ENCODE measurements around the gene PDPK1. TPM values are rescaled to one million over a fixed set of nuclear protein-coding genes. Genes with fewer than 3 reads are reported as not detected.
"Not testable (repeated sequence)": the region's sequence is repeated elsewhere in the genome, so short reads cannot be mapped to it uniquely, and the experiment has no call there.

Gene PDPK1
- polyA plus RNA-seq, 4 donors = 40.2 to 54.3 (median 46.8) TPM

DNA sequence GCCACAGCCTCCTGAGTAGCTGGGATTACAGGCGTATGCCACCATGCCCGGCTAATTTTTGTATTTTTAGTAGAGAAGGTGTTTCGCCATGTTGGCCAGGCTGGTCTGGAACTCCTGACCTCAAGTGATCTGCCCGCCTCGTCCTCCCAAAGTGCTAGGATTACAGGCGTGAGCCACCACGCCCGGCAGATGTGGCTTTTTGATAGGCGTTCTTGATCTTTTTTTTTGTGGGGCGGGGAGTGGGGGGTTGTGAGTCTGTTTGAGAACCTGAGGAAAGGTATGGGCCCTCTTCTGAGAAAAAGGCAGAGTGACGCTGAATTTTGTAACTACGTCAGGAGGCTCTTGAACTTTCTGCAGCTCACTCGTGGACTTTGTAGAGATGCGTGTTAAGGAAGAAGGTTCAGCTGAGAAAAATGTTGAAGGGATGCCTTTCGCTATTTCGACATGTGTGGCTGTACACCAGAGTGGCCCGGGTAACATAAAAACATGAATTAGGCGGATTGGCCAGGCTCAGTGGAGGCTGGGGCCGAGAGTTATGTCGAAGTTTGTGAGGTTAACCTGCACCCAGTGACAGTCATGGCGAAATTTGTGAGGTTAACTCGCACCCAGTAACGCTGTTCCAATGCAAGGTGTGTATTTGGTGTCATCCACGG, 1.5 kb downstream of the PDPK1 start:
- not testable (repeated sequence) for DNase-seq (ENCODE audit: low read depth in 4 of 4, low spot score in 3 of 4)

DNA sequence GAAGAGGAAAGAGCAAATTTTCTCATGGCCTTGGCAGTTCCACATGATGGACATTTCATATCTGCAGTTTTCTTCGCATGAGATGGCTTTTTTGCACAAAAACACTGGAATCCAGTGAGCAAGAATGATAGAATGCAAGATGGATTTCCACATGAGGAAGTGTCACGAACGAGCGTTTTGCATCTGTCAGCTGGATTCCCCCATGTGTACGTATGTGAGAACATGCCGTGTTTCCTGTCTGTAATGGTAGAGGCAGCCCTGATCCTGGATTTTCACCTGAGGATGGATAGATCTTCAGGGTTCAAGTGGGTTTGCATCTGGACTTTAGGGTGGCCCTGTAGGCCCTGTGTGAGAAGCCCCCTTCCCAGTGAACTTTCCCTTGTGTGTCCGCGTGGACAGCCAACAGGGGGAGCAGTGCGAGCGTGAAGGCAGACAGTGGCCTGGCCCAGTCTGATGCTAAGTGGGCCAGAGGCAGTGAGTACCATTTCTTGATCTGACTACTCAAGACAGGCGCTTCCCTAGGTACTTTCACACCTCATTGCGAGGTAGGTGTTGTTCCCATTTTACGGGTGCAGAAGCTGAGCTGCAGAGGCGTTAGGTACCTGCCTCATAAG, 2.1 kb downstream of the PDPK1 start:
- not testable (repeated sequence) for DNase-seq (ENCODE audit: low read depth in 4 of 4, low spot score in 3 of 4)

DNA sequence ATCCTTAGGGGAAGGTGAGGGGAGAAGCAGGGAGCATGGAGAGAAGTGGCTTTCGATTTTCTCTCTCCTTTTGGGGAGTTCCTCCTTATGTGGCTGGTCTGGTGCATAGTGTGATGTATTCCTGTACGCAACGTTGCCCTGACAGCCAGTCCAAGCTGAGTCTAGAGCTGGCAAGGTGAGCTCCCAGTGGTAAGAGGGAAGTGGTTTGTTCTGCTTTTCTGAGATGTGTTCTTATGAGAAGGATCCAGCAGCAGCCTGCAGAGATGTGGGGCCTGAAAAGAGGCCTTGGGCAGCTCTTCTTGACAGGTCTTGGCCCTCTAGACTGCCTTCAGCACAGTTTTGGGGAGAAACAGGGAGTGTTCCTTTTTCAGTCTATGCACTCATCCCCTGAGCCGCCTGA, 3.1 kb downstream of the PDPK1 start:
- not testable (repeated sequence) for DNase-seq (ENCODE audit: low read depth in 4 of 4, low spot score in 3 of 4)

DNA sequence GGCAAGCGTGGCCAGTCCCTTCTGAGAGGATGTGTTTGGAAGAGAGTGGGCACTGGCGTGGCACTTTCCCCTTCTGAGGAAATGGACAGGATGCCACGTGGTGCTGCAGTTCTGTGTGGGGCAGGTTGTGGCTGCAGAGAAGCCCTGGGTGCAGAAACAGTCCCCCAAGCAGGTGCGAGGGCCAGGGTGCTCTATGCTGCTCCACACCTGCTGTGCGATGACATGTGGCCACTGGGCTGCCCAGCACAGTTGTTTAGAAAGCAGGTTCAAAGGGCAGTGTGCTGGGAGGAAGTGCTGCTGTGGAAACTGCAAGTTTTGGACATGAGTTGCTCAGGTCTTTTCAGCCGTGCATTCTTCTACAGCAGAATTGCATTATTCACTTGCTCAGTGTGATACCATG, 3.6 kb downstream of the PDPK1 start:
- DNase-seq (ENCODE audit: low read depth in 4 of 4, low spot score in 3 of 4) = not testable (repeated sequence)

DNA sequence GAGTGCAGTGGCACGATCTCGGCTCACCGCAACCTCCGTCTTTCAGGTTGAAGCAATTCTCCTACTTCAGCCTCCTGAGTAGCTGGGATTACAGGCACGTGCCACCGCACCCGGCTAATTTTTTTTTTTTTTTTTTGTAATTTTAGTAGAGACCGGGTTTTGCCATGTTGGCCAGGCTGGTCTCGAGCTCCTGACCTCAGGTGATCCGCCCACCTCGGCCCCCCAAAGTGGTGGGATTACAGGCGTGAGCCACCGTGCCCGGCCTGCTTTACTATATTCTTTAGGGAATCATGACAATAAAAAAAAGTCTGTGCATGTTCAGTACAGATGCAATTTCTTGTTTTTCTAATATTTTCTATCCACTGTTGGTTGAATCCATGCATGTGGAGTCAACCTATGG, 6.0 kb downstream of the PDPK1 start:
- not testable (repeated sequence) for DNase-seq (ENCODE audit: low read depth in 4 of 4, low spot score in 3 of 4)

DNA sequence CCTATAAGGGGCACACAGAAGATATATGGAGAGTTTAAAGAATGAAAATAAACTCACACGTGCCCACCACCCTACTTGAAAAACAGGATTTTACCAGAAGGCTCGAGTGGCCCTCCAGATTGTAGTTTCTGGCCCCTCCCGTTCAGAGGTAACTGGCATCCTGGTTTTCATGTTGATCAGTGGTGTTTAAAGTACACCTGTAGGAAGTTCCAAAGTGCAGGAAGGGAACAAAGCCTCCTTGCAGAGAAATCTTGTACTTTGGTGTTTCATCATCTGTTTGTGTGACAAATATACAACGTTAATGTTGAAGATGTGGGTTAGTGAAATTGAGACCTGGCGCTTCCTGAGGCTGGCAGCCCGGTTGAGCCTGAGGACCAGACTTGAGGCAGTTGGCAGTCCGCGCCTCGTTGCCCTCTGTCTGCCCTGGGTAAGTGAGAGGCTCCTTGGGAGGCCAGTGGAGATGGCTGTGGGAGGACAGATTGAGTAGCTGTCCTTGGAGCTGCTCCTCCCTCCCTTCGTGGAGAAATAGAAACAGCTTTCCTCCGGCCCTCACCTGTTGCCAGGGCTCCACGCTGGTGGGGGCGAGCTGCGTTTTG, 12.6 kb downstream of the PDPK1 start:
- not testable (repeated sequence) for DNase-seq (ENCODE audit: low read depth in 4 of 4, low spot score in 3 of 4)

DNA sequence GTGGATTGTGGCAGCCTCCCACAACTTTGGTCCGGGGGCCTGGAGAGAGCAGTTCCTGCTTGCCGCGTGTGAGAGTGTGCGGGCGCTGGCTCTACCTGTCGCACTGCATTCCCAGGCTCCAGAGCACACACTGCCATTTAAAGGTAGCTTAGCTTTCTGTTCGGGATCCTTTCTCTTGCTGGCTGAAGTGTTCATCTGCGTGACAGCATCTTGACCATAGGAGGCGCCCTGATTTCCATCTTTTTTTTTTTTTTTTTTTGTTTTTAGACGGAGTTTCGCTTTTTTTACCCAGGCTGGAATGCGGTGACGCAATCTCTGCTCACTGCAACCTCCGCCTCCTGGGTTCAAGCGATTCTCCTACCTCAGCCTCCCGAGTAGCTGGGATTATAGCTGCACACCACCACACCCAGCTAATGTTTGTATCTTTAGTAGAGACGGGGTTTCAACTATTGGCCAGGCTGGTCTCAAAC, 13.6 kb downstream of the PDPK1 start:
- DNase-seq (ENCODE audit: low read depth in 4 of 4, low spot score in 3 of 4) = not testable (repeated sequence)

DNA sequence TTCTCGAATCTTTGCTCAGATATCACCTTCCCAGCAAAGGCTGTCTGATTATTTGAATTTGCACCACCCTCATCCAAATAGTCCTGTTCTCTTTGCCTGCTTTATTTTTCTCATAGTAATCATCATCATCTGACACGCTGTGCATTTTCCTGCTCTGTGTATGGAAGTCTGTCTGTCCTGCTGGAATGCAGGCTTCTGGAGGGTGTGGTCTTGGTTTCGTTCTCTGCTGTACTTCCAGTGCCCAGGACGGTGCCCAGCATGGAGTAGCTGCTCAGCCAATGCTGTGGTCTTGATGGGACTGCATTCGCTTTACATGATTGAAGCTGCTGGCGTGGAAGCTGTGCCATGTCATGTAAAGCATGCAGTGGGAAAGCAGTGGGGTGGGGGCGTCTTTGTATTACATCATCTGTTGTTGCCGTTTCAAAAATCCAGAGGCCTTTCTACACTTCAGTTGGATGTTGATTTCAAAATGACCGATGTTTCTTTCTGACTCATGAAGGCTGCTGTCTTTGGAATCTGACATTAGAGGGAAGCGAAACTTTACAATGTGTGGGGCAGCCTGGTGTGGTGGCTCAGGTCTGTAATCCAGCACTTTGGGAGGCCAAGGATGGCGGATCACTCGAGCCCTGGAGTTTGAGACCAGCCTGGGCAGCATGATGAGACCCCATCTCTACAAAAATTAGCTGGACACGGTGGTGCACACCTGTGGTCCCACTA, 17.0 kb downstream of the PDPK1 start:
- not testable (repeated sequence) for DNase-seq (ENCODE audit: low read depth in 4 of 4, low spot score in 3 of 4)

DNA sequence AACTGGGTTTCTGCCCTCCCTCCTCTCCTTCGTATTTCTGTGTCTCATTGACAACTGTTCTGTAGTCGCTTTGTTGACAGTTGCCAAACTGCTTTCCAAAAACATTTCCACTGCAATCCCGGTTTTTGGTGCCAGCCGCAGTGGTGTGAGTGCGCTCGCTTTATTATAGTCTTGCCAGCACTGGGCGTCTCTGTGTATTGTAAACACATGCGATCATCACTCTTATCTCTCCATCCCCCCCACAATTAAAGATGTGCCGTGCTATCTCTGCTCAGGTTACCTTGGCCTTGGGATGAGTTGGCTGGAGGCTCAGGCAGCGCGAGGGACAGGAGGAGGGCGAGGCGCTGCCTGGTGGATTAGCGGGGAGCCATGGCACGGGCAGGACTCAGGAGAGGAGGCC, 19.3 kb downstream of the PDPK1 start:
- not testable (repeated sequence) for DNase-seq (ENCODE audit: low read depth in 4 of 4, low spot score in 3 of 4)

DNA sequence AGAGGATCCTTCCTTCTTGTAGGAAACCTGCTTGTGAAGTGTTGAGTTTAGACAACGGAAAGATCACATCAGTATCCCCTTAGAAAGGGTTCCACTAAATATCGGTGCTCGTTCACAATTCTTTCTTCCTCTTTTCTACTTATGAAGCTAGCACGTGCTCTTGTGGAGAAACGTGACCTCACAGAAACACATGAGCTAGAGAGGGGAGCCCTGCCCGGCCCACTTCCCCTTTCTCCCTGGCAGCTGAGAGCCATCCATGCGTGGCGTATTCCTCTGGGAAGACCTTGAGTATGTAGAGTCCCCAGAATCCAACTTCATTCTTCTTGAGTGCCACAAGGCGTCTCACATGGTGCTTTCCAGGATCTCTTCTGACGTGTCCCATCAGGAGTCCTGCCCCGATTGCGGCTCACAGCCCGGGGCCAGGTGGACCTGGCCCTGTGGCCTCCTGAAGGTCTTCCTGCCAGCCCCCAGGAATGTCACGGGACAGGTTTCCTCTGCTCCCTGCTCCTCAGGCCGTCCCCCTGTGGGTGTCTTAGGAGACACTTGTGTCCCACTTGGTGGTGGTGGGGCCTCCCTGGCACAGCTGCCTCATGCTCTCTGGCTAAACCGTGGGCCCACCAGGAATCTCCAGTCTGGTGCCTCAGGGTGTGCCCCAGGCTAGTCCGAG, 22.4 kb downstream of the PDPK1 start:
- not testable (repeated sequence) for DNase-seq (ENCODE audit: low read depth in 4 of 4, low spot score in 3 of 4)

DNA sequence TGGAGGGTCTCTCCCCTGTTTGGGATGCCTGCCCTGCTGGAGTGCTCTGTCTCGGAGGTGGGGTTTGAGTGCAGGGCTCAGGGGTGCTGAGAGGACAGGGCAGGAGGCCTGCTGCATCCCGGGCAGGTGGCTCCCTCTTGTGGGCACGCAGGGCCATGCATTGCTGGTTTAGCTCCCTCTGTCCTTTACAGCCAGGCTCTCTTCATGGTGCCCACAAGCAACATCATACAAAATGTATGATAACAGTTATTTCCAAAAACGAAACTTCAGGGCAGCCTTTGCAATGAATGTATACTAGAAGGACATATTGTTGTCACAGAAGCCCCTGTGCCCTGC, 22.9 kb downstream of the PDPK1 start:
- DNase-seq (ENCODE audit: low read depth in 4 of 4, low spot score in 3 of 4) = not testable (repeated sequence)

DNA sequence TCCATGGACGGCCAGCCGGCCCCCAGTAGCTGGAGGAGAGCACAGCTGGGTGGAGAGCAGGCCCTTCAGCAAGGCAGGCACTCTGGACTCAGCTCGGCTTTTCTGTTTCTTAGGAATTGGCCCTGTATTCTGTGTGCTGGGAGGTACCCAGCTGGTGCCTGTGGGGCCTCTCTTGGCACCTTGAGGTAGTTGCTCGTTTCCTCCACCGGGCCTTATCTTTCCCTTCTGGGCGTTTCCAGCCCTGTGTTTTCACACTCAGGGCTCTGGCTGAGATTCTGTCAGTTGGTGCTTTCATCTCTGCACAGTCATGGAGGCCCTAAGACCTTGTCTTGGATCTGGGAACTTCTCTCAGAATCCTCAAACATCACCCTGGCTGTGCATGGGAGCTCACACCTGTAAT, 29.7 kb downstream of the PDPK1 start:
- DNase-seq (ENCODE audit: low read depth in 4 of 4, low spot score in 3 of 4) = not testable (repeated sequence)

DNA sequence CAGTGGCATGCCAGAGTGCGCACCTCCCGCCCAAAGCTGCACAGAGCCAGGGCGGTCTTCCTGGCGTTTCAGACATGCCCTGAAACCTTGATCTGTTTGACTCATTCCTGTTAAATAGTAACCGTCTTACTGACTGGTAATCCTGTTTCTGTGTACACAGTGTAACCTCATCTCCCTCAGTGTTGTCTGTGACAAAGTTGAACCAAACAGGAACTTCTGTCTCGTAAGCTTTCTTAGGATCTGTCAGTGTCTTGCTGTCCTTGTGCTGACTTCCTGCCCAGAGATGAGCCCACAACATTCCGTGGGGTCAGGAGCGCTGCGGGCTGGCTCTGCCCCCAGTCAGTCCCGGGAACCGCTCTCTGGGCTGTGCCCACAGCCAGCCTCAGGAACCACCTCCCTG, 30.8 kb downstream of the PDPK1 start:
- not testable (repeated sequence) for DNase-seq (ENCODE audit: low read depth in 4 of 4, low spot score in 3 of 4)

DNA sequence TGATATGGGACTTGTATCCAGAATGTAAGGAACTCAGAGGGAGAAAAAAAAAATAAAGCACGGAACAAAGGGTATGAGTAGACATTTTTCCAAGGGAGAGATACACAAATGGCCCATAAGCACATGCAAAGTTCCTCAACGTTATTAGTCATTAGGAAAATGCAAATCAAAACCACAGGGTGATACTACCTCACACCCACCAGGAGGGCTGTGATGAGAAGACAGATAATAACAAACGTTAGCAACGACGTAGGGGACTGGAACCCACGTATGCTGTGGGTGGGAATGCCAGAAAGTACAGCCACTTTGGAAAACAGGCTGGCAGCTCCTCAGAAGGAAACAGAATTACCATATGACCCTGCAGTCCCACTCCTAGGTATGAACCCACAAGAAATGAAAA, 34.9 kb downstream of the PDPK1 start:
- DNase-seq (ENCODE audit: low read depth in 4 of 4, low spot score in 3 of 4) = not testable (repeated sequence)

DNA sequence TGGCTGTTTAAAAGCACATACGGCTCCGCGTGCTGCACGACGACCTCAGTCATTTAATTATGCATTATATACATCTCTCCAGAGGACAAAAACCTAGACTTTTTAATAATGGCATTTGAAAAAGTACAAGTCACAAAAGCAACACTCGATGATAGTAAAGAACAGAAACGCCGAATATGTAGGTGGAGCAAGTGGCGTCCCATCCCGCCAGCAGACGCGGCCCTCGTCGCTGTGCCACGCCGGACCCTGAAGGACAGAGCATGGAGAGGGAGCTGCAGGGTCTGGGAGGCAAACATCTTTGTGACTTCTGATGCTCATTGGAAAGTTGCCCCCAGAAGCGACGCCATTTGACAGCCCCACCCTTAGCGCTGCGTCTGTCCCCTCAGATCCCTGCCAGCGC, 38.0 kb downstream of the PDPK1 start:
- not testable (repeated sequence) for DNase-seq (ENCODE audit: low read depth in 4 of 4, low spot score in 3 of 4)

DNA sequence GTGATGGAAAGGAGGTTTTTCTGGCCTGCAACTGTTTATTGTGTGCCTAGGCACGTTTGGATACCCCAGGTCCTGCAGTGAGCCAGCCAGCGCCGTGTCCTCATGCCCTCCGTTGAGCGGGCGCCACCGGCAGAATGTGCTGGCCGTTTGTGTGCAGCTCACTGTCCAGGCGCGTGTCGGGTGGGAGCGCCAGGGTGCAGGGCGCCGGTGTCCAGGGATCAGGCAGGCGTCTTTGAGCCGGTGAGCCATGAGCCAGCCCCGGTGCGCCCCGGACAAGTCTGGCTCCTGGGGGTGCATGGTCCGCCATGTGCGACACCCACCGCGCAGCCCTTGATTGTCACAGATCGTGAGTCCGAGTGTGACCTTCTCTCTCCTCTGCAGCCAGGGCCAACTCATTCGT, 39.2 kb downstream of the PDPK1 start:
- not testable (repeated sequence) for DNase-seq (ENCODE audit: low read depth in 4 of 4, low spot score in 3 of 4)

DNA sequence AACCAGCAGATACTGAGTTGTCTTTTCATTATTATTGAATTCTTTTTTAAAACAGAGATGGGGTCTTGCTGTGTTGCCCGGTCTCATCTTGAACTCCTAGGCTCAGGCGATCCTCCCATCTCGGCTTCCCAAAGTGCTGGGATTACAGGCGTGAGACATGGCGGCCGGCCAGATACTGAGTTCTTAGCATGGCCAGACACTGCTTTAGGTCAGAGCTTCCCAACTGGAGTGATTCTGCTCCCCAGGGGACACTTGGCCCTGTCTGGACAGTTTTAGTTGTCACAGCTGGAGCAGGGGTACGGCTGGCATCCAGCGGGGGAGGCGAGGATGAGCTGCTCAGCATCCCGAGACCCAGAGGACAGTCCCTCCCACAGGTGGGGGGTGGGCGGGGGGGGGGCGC, 41.1 kb downstream of the PDPK1 start:
- not testable (repeated sequence) for DNase-seq (ENCODE audit: low read depth in 4 of 4, low spot score in 3 of 4)

DNA sequence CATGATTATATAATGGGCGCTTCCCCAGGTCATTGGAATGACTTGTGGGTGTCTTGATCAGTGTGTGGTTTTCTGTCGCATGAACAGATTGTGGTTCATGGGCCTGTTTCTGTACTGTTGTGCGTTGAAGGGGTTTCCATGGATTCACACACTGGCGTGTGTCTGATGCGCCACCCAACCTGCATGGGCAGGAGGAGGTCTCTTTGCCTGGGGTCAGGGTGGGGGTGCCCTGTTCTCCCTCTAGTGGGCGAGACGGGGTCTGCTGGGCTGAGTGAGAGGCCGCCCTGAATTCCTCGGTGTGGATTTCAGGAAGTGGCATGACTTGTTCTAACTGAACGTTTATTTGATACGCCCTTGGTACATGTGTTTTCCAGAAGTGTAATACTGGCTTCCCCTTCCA, 42.3 kb downstream of the PDPK1 start:
- not testable (repeated sequence) for DNase-seq (ENCODE audit: low read depth in 4 of 4, low spot score in 3 of 4)

DNA sequence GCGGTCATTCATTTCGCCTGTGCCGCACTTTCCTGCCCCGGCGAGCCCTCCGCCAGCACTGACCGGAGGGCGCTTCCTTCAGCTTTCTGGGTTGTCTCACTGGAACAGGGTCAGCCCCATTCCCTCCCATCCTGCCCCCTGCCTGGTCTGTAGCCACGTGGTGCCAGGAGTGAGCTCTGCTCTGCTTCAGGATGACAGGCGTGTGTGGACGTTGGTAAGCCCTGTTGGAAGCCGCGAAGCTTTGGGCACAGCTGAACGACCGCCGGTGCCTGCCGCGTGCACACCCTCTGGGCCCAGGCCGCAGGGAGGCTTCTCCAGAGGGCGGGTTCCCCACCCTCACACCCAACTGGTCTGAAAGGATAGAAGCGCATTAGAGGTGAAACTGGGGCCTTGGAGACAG, 43.0 kb downstream of the PDPK1 start:
- DNase-seq (ENCODE audit: low read depth in 4 of 4, low spot score in 3 of 4) = not testable (repeated sequence)

DNA sequence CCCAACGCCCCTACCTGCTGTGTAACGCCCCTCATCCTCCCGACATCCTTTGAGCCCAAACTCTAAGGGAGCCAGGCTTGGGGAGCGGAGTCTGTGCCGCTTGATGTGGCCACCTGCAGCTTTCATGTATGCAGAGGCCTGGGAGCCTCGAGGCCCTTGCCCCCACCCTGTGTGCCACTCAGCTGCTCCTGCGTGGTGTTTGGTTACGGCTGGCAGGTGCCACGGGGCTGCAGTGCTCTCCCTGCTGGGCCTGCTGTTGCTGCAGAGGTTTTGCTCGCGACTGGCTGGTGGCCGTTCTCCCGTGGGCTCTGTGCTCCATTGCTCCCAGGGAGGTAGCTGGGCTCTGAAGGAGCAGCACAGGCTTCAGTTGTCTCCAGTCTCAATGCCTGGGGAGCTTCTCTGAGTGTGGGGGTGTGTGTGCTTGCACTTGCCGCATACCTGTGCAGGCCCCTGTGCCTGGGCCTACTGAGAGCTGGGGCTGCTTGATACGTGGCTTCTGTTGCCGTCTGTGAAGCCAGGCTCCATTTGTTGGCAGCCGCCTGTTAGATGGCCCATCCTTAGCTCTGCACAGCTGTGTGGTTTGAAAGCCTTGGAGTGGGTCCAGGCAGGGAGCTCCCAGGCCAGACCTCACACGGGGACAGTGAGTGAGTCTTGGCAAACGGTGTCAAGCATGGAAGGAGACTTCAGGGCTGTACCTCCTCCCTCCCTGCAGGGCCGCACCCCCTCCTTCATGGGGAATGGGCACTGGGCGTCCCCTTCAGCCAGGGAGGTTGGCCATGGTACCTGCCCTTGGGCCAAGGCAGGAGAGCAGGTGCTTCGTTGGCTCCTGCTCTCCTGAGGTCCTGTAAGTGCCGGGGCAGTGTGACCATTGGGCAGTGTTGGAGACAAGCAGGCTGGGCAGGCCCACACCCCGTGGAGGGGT, 47.2 kb downstream of the PDPK1 start:
- no peak for DNase-seq (ENCODE audit: low read depth in 4 of 4, low spot score in 3 of 4)
